CD14-positive monocyte (primary cell): ENCODE data around the gene DGCR6L. TPM values are rescaled to one million over a fixed set of nuclear protein-coding genes. Genes with fewer than 3 reads are reported as not detected.
"Not testable (repeated sequence)": the region's sequence is repeated elsewhere in the genome, so short reads cannot be mapped to it uniquely, and the experiment has no call there.

Experiments used
- DNase-seq, 3 donors: peaks; one replicate each; pipeline ENCODE4 v3.0.0-alpha.2; 2011 to 2022
- H2AFZ ChIP-seq: 2 replicates; pipeline ENCODE4 v1.6.0; 2012; ENCODE audit warnings: mild to moderate bottlenecking, low read depth, low read length, inconsistent platforms; ENCODE audit not compliant: insufficient read depth, poor library complexity, severe bottlenecking
- H3K27ac ChIP-seq, 2 donors: 1 replicate in 1 of 2; 2 replicates in 1 of 2; pipeline ENCODE4 v1.5.1; 2012 to 2013; ENCODE audit warnings: low read length in 2 of 2, control low read depth in 1 of 2, inconsistent platforms in 1 of 2, low read depth in 1 of 2, mild to moderate bottlenecking in 1 of 2
- H3K27me3 ChIP-seq, 2 donors: one replicate each; pipeline versions ENCODE4 v1.6.0 to v1.6.1; 2011 to 2013; ENCODE audit warnings: low read length in 2 of 2; ENCODE audit not compliant: control insufficient read depth in 2 of 2, insufficient read depth in 2 of 2
- H3K36me3 ChIP-seq, 2 donors: replicated peaks in 1 of 2; 1 replicate in 1 of 2; 2 replicates in 1 of 2; pipeline versions ENCODE4 v1.5.1 to v1.6.1; 2012 to 2013; ENCODE audit warnings: low read length in 2 of 2, control low read depth in 1 of 2, inconsistent platforms in 1 of 2, mild to moderate bottlenecking in 1 of 2; ENCODE audit not compliant: insufficient read depth in 2 of 2, control insufficient read depth in 1 of 2
- H3K4me1 ChIP-seq, 2 donors: 1 replicate in 1 of 2; 2 replicates in 1 of 2; pipeline versions ENCODE4 v1.5.1 to v1.6.1; 2012 to 2013; ENCODE audit warnings: low read length in 2 of 2, control low read depth in 1 of 2, inconsistent platforms in 1 of 2, mild to moderate bottlenecking in 1 of 2, moderate library complexity in 1 of 2; ENCODE audit not compliant: insufficient read depth in 2 of 2, control insufficient read depth in 1 of 2
- H3K4me2 ChIP-seq: replicated peaks from 2 replicates; pipeline ENCODE3; 2012; ENCODE audit warnings: low read length, moderate library complexity, mild to moderate bottlenecking; ENCODE audit not compliant: poor library complexity, severe bottlenecking; ENCODE audit errors: extremely low read depth
- H3K4me3 ChIP-seq, 3 experiments: fragments of 200-600 bp in 1 of 3; sonication (generic) in 1 of 3; replicated peaks in 1 of 3; 1 replicate in 2 of 3; 2 replicates in 1 of 3; pipeline ENCODE4 v1.5.1; 2011 to 2013; ENCODE audit warnings: low read length in 3 of 3, mild to moderate bottlenecking in 3 of 3, control low read depth in 2 of 3, low read depth in 2 of 3, inconsistent platforms in 1 of 3, moderate library complexity in 1 of 3
- H3K79me2 ChIP-seq: 2 replicates; pipeline ENCODE4 v1.6.0; 2012; ENCODE audit warnings: mild to moderate bottlenecking, control low read depth, inconsistent platforms, low read length, moderate library complexity; ENCODE audit not compliant: insufficient read depth
- H3K9ac ChIP-seq: 2 replicates; pipeline ENCODE4 v1.6.0; 2017; ENCODE audit warnings: low read length, mild to moderate bottlenecking; ENCODE audit not compliant: insufficient read depth, poor library complexity, severe bottlenecking
- H3K9me3 ChIP-seq, 2 donors: replicated peaks in 1 of 2; 1 replicate in 1 of 2; 2 replicates in 1 of 2; pipeline versions ENCODE4 v1.5.1 to v1.6.1; 2012 to 2013; ENCODE audit warnings: low read length in 2 of 2, control low read depth in 1 of 2; ENCODE audit not compliant: control insufficient read depth in 1 of 2, insufficient read depth in 1 of 2
- H4K20me1 ChIP-seq: 2 replicates; pipeline ENCODE4 v1.6.0; 2012; ENCODE audit warnings: mild to moderate bottlenecking, low read length, control low read depth, moderate library complexity; ENCODE audit not compliant: insufficient read depth
- H3K27ac Mint-ChIP-seq, 7 donors: one replicate each; pipeline ENCODE4 v1.8.0; 2020; ENCODE audit warnings: mild to moderate bottlenecking in 7 of 7, mixed read lengths in 7 of 7, moderate library complexity in 6 of 7, inconsistent platforms in 2 of 7
- H3K27me3 Mint-ChIP-seq, 3 donors: one replicate each; pipeline ENCODE4 v1.8.0; 2021 to 2022; ENCODE audit warnings: low read depth in 3 of 3, mild to moderate bottlenecking in 3 of 3, mixed read lengths in 3 of 3, moderate library complexity in 3 of 3, inconsistent platforms in 1 of 3
- H3K36me3 Mint-ChIP-seq, 2 donors: one replicate each; pipeline ENCODE4 v1.8.0; 2020; ENCODE audit warnings: mixed read lengths in 2 of 2, inconsistent platforms in 1 of 2, mild to moderate bottlenecking in 1 of 2
- H3K4me1 Mint-ChIP-seq: one replicate; pipeline ENCODE4 v1.8.0; 2020; ENCODE audit warnings: mild to moderate bottlenecking, mixed read lengths
- H3K4me3 Mint-ChIP-seq, 2 donors: one replicate each; pipeline ENCODE4 v1.8.0; 2020; ENCODE audit warnings: mild to moderate bottlenecking in 2 of 2, mixed read lengths in 2 of 2, moderate library complexity in 1 of 2
- H3K9me3 Mint-ChIP-seq, 7 donors: one replicate each; pipeline ENCODE4 v1.8.0; 2020 to 2022; ENCODE audit warnings: mixed read lengths in 7 of 7, mild to moderate bottlenecking in 6 of 7, moderate library complexity in 6 of 7, inconsistent platforms in 2 of 7
- CTCF ChIP-seq: fragments of 200-600 bp; IDR thresholded peaks from one replicate; pipeline ENCODE4 v1.8.0; 2022; ENCODE audit warnings: antibody characterized with exemption, mild to moderate bottlenecking
- WGBS: methylation state at CpG from one replicate; pipeline ENCODE4 v1.1.5; 2013; ENCODE audit warnings: missing lambda C conversion rate; ENCODE audit not compliant: insufficient coverage; 5-methylcytosine and 5-hydroxymethylcytosine counted together
- intact Hi-C, 2 donors: fragments of 100-400 bp; cut with micrococcal nuclease; formaldehyde crosslinking; loops; one replicate each; pipeline versions ENCODE4 v1.15.0 to v1.15.1; 2023
- polyA plus RNA-seq, 3 donors: library from polyadenylated mRNA; depleted of rRNA in 1 of 3; unstranded in 2 of 3; stranded (reverse) in 1 of 3; fragments of 300-500 nt in 2 of 3; fragments of >200 nt in 1 of 3; fragmentation: Illumina TruSeq in 2 of 3; gene quantifications; 1 replicate in 2 of 3; 2 replicates in 1 of 3; pipeline ENCODE4 v1.2.3, GENCODE V29; 2012 to 2021

Gene DGCR6L
- polyA plus RNA-seq, 3 donors = 33.0 to 62.8 (median 56.3) TPM

GRCh38 chr22:20317402-20318042, 2.3 kb downstream of the DGCR6L start:
- H3K9me3 Mint-ChIP-seq, H3K4me2 ChIP-seq, H3K9ac ChIP-seq, H4K20me1 ChIP-seq, H3K36me3 Mint-ChIP-seq, H2AFZ ChIP-seq, H3K27ac ChIP-seq, H3K36me3 ChIP-seq, H3K27me3 Mint-ChIP-seq, H3K9me3 ChIP-seq, intact Hi-C loops, H3K27me3 ChIP-seq: not testable (repeated sequence)
- peak in 2 of 3 donors; percentile 17 to 25 for DNase-seq
- Mint-ChIP-seq H3K4me1 (peaks cover 37% of the 10 kb centered on the region), H3K4me3 (peak overlapping the region in 1 of 2 donors; percentile 46), H3K27ac (peak overlapping the region in 2 of 7 donors; percentile 8 to 68)
- Histone ChIP-seq H3K79me2 (peaks cover 31% of the 10 kb centered on the region), H3K4me1 (peaks cover 27 to 33% of the 10 kb centered on the region in 2 donors), H3K4me3 (peak overlapping the region in 1 of 3 experiments; percentile 23)
- TF ChIP-seq CTCF = peak; percentile 83
- WGBS = no CpG with 5 or more reads among the region's 8 CpGs

- intact Hi-C loops = no loop called here
- no peaks in the 10 kb centered on the region for H3K9me3 Mint-ChIP-seq
- Histone ChIP-seq H3K4me1 (peaks cover 27 to 33% of the 10 kb centered on the region in 2 donors), H3K4me3 (no peak overlapping the region), H2AFZ (no peak overlapping the region), H3K27ac (no peak overlapping the region), H4K20me1 (no peaks in the 10 kb centered on the region), H3K9ac (no peak overlapping the region), H3K36me3 (no peaks in the 10 kb centered on the region), H3K27me3 (no peaks in the 10 kb centered on the region), H3K9me3 (no peaks in the 10 kb centered on the region), H3K4me2 (no peak overlapping the region), H3K79me2 (peaks cover 31% of the 10 kb centered on the region)
- H3K4me3 Mint-ChIP-seq = no peak overlapping the region
- H3K36me3 Mint-ChIP-seq = peaks cover 0 to 5% of the 10 kb centered on the region in 2 donors
- H3K27ac Mint-ChIP-seq = peak overlapping the region in 1 of 7 donors; percentile 33
- no peaks in the 10 kb centered on the region for H3K27me3 Mint-ChIP-seq
- H3K4me1 Mint-ChIP-seq = peaks cover 37% of the 10 kb centered on the region
- TF ChIP-seq CTCF = no peak
- WGBS = 97% methylated on average over 6 of the region's 8 CpGs
- no peak for DNase-seq
These were observed 2.9 kb downstream of the DGCR6L start for GRCh38 chr22:20316844-20317401.
